H1 (cell line): ENCODE measurements around the gene IL36B. TPM values are rescaled to one million over a fixed set of nuclear protein-coding genes. Genes with fewer than 3 reads are reported as not detected.
A peak's percentile ranks its signal among the peaks of the same experiment; 100 is the strongest.

Experiments used
- CTCF ChIA-PET: fragments of 300-600 bp; sonication (Branson Sonifier 250); formaldehyde crosslinking; loops from one replicate; lab custom pipeline; 2021; ENCODE audit not compliant: partially characterized antibody; lab: Charles Lee
- POLR2A ChIA-PET: fragments of 300-600 bp; sonication (Branson Sonifier 250); formaldehyde crosslinking; loops from one replicate; lab custom pipeline; 2021; ENCODE audit warnings: inconsistent platforms; ENCODE audit not compliant: partially characterized antibody; lab: Charles Lee
- DNase-seq, 2 experiments: peaks; one replicate each; pipeline versions ENCODE4 v3.0.0 to v3.0.0-alpha.2; 2010 to 2022; ENCODE audit warnings: low spot score in 2 of 2, low read depth in 1 of 2, mixed read lengths in 1 of 2
- FAIRE-seq: peaks from 2 replicates; lab custom pipeline; 2011; peaks lifted over from hg19 to GRCh38; lab: Jason Lieb, UNC
- H2AFZ ChIP-seq: 2 replicates; pipeline ENCODE4 v1.8.1; 2012; ENCODE audit warnings: low read length, inconsistent platforms
- H2AK5ac ChIP-seq: 2 replicates; pipeline ENCODE4 v1.6.1; 2013; ENCODE audit warnings: low read depth, low read length
- H2BK120ac ChIP-seq: replicated peaks from 2 replicates; pipeline ENCODE3; 2013; ENCODE audit warnings: low read depth, low read length, inconsistent platforms
- H2BK12ac ChIP-seq: 2 replicates; pipeline ENCODE4 v1.6.1; 2013; ENCODE audit warnings: low read depth, low read length
- H2BK15ac ChIP-seq: 2 replicates; pipeline ENCODE4 v1.6.1; 2013; ENCODE audit warnings: low read length
- H2BK20ac ChIP-seq: 2 replicates; pipeline ENCODE4 v1.6.1; 2013; ENCODE audit warnings: low read length
- H2BK5ac ChIP-seq: 2 replicates; pipeline ENCODE4 v1.6.1; 2013; ENCODE audit warnings: low read depth, low read length
- H3K14ac ChIP-seq: 2 replicates; pipeline ENCODE4 v1.6.1; 2013; ENCODE audit warnings: inconsistent platforms; ENCODE audit not compliant: insufficient read length
- H3K18ac ChIP-seq: 2 replicates; pipeline ENCODE4 v1.6.1; 2013; ENCODE audit warnings: low read length; ENCODE audit errors: extremely low read depth
- H3K23ac ChIP-seq: 2 replicates; pipeline ENCODE4 v1.6.1; 2013; ENCODE audit warnings: inconsistent platforms; ENCODE audit not compliant: insufficient read length
- H3K23me2 ChIP-seq: 2 replicates; pipeline ENCODE4 v1.6.1; 2013; ENCODE audit warnings: low read depth, low read length
- H3K27ac ChIP-seq: 2 replicates; pipeline ENCODE4 v1.6.1; 2011; ENCODE audit warnings: low read depth, low read length, inconsistent platforms
- H3K27me3 ChIP-seq, 4 experiments: replicated peaks in 1 of 4; 1 replicate in 1 of 4; 2 replicates in 3 of 4; pipeline versions ENCODE4 v1.6.1 to v1.8.1; 2011 to 2013; ENCODE audit warnings: low read length in 3 of 4, mild to moderate bottlenecking in 3 of 4, inconsistent platforms in 2 of 4, mixed read lengths in 2 of 4, moderate library complexity in 1 of 4; ENCODE audit not compliant: control insufficient read depth in 3 of 4, insufficient read depth in 3 of 4; ENCODE audit errors: extremely low read depth in 1 of 4
- H3K36me3 ChIP-seq, 4 experiments: 2 replicates each; pipeline versions ENCODE4 v1.6.1 to v1.8.1; 2011 to 2013; ENCODE audit warnings: mild to moderate bottlenecking in 4 of 4, low read length in 3 of 4, moderate library complexity in 2 of 4, control low read depth in 1 of 4, inconsistent platforms in 1 of 4; ENCODE audit not compliant: insufficient read depth in 4 of 4, control insufficient read depth in 2 of 4
- H3K4ac ChIP-seq: replicated peaks from 2 replicates; pipeline ENCODE3; 2013; ENCODE audit warnings: low read length, low read depth, mixed read lengths, inconsistent platforms; ENCODE audit not compliant: insufficient read length
- H3K4me1 ChIP-seq, 4 experiments: replicated peaks in 1 of 4; 1 replicate in 1 of 4; 2 replicates in 3 of 4; pipeline versions ENCODE4 v1.6.1 to v1.8.1; 2011 to 2013; ENCODE audit warnings: low read length in 3 of 4, inconsistent platforms in 2 of 4, mixed read lengths in 1 of 4; ENCODE audit not compliant: insufficient read depth in 4 of 4, control insufficient read depth in 3 of 4
- H3K4me2 ChIP-seq, 2 experiments: 2 replicates each; pipeline versions ENCODE4 v1.6.1 to v1.8.1; 2011 to 2013; ENCODE audit warnings: low read depth in 2 of 2, low read length in 2 of 2, control low read depth in 1 of 2, inconsistent platforms in 1 of 2, mild to moderate bottlenecking in 1 of 2; ENCODE audit not compliant: insufficient read depth in 1 of 2
- H3K4me3 ChIP-seq, 4 experiments: fragments of 200-600, 300-600 bp in 1 of 4; sonication (generic), shearing (Covaris generic), sonication (Bioruptor Twin) in 1 of 4; 2 replicates each; pipeline versions ENCODE4 v1.5.1 to v1.8.1; 2011 to 2016; ENCODE audit warnings: low read length in 4 of 4, low read depth in 3 of 4, control low read depth in 2 of 4, inconsistent platforms in 2 of 4, mild to moderate bottlenecking in 2 of 4, mixed read lengths in 1 of 4, moderate library complexity in 1 of 4; ENCODE audit not compliant: insufficient read depth in 2 of 4; ENCODE audit errors: extremely low read depth in 1 of 4
- H3K56ac ChIP-seq: replicated peaks from 2 replicates; pipeline ENCODE3; 2013; ENCODE audit warnings: low read depth, mild to moderate bottlenecking, mixed read lengths, low read length, inconsistent platforms; ENCODE audit not compliant: insufficient read length
- H3K79me1 ChIP-seq: 2 replicates; pipeline ENCODE4 v1.6.1; 2013; ENCODE audit warnings: low read depth, low read length, control low read depth
- H3K79me2 ChIP-seq, 2 experiments: 2 replicates each; pipeline versions ENCODE4 v1.6.1 to v1.8.1; 2012 to 2013; ENCODE audit warnings: low read length in 2 of 2, mild to moderate bottlenecking in 2 of 2, inconsistent platforms in 1 of 2; ENCODE audit not compliant: insufficient read depth in 2 of 2, control insufficient read depth in 1 of 2
- H3K9ac ChIP-seq, 4 experiments: replicated peaks in 1 of 4; 1 replicate in 1 of 4; 2 replicates in 3 of 4; pipeline versions ENCODE4 v1.6.1 to v1.8.1; 2011 to 2013; ENCODE audit warnings: low read depth in 3 of 4, low read length in 3 of 4, control low read depth in 2 of 4, mild to moderate bottlenecking in 2 of 4, moderate library complexity in 2 of 4, inconsistent platforms in 1 of 4; ENCODE audit errors: extremely low read depth in 1 of 4
- H3K9me3 ChIP-seq, 2 experiments: 2 replicates each; pipeline versions ENCODE4 v1.6.1 to v1.8.1; 2012 to 2013; ENCODE audit warnings: mild to moderate bottlenecking in 2 of 2, moderate library complexity in 2 of 2, control low read depth in 1 of 2, inconsistent platforms in 1 of 2, low read depth in 1 of 2, low read length in 1 of 2, mixed read lengths in 1 of 2; ENCODE audit not compliant: insufficient read depth in 2 of 2
- H4K20me1 ChIP-seq, 2 experiments: replicated peaks in 1 of 2; 2 replicates each; pipeline versions ENCODE3 to v1.8.1; 2011 to 2013; ENCODE audit warnings: inconsistent platforms in 2 of 2, low read length in 2 of 2, mild to moderate bottlenecking in 1 of 2; ENCODE audit not compliant: insufficient read depth in 2 of 2, control insufficient read depth in 1 of 2
- H4K5ac ChIP-seq: 2 replicates; pipeline ENCODE4 v1.6.1; 2013; ENCODE audit warnings: low read length, low read depth, mixed read lengths, inconsistent platforms; ENCODE audit not compliant: insufficient read length
- H4K8ac ChIP-seq: 2 replicates; pipeline ENCODE4 v1.8.0; 2013; ENCODE audit warnings: mild to moderate bottlenecking, moderate library complexity, low read length, inconsistent platforms; ENCODE audit not compliant: insufficient read depth; ENCODE audit errors: extremely low read depth
- H4K91ac ChIP-seq: replicated peaks from 2 replicates; pipeline ENCODE3; 2013; ENCODE audit warnings: low read length, mixed read lengths, inconsistent platforms; ENCODE audit not compliant: insufficient read length
- ASH2L ChIP-seq: fragments of 200-600, 300-600 bp; sonication (generic); IDR thresholded peaks from one replicate; pipeline ENCODE4 v1.7.1; 2017; ENCODE audit warnings: low read length
- RAD21 ChIP-seq, 2 experiments: IDR thresholded peaks in 1 of 2; conservative IDR thresholded peaks in 1 of 2; 2 replicates each; pipeline ENCODE4 v1.6.1; 2011; ENCODE audit warnings: low read depth in 2 of 2, low read length in 2 of 2, improper control_type of control experiment in 1 of 2, inconsistent platforms in 1 of 2, mild to moderate bottlenecking in 1 of 2, moderate library complexity in 1 of 2
- WGBS, 2 experiments: shearing (Covaris generic) in 1 of 2; methylation state at CpG; one replicate each; pipeline versions ENCODE4 v1.1.6 to v1.1.7; 2013 to 2015; ENCODE audit warnings: low lambda C conversion rate in 2 of 2, mixed read lengths in 2 of 2, inconsistent platforms in 1 of 2, low coverage in 1 of 2, missing lambda C conversion rate in 1 of 2; ENCODE audit not compliant: insufficient replicate concordance in 2 of 2, insufficient coverage in 1 of 2, insufficient read length in 1 of 2; ENCODE audit errors: extremely low coverage in 1 of 2, missing lambda C conversion rate in 1 of 2; 5-methylcytosine and 5-hydroxymethylcytosine counted together
- polyA plus RNA-seq, 7 experiments: library from polyadenylated mRNA; depleted of rRNA in 3 of 7; stranded (reverse) in 5 of 7; unstranded in 2 of 7; fragments of >200 nt in 5 of 7; fragments of 200-250 nt in 2 of 7; gene quantifications; 1 replicate in 5 of 7; 2 replicates in 1 of 7; 4 replicates in 1 of 7; pipeline versions ENCODE4 v1.2.1 to v1.2.3, GENCODE V29; 2011 to 2013; ENCODE audit warnings: missing spikeins in 2 of 7, mixed read lengths in 2 of 7
- total RNA-seq: library from RNA; stranded (reverse); fragmentation: NEBNext Ultra II Directional; extraction: Animal tissue kit (Norgen Biotek cat#: 25700); gene quantifications from 2 replicates; pipeline ENCODE4 v1.2.1, GENCODE V29; 2021
- TF ChIP-seq, protein P1 (sequence below), 3 experiments: IDR thresholded peaks; 1 replicate in 2 of 3; 2 replicates in 1 of 3; pipeline versions ENCODE4 v1.5.1 to v1.6.1; 2011; ENCODE audit warnings: low read length in 3 of 3, mild to moderate bottlenecking in 3 of 3, inconsistent platforms in 2 of 3, low read depth in 1 of 3, moderate library complexity in 1 of 3; ENCODE audit not compliant: insufficient read depth in 1 of 3; ENCODE audit errors: control extremely low read depth in 1 of 3

The IL36B gene
- total and polyA plus RNA-seq, 2 of the 8 experiments (the other 6 are each of a cell fraction or from before 2014, with no cell fraction given) = not detected

DNA sequence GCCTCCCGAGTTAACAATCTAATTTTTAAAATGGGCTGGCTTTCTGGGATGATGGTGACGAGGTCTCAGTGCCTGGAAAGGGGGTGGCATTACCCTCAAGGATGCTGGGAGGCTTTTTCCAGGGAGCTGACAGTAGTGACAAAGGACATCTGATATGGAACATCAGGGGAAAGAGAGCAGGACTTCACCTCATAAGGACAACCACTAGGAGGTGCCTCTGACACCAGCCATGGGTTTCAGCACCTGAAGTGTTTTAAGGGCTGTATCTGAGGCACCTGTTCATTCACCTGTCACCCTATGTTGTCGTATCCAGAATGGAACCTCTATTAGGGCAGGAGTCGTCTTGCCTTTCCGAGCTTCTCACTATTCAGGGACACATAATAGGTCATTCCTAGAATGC, 10.8 kb downstream of the IL36B start:
- no peak for DNase-seq
- peak; percentile 36 for FAIRE-seq

More for the DNA sequence above, 10.8 kb downstream of the IL36B start:
- no peak overlapping the region for H2AK5ac ChIP-seq
- H3K27ac ChIP-seq = no peak overlapping the region
- H2BK12ac ChIP-seq = no peak overlapping the region
- H3K4me2 ChIP-seq = no peak overlapping the region
- peaks cover 0 to 2% of the 10 kb centered on the region in 2 experiments; a peak in 2 of 4 replicates for H3K9me3 ChIP-seq
- H2BK120ac ChIP-seq = no peak overlapping the region
- 65% methylated on average over 5 of the region's 5 CpGs; no CpG with 5 or more reads in 1 of the 2 experiments for WGBS, 2 experiments
- TF ChIP-seq ASH2L (no peak), RAD21 (IDR thresholded peaks at IDR 0.05 in 1 of 2, conservative IDR thresholded peaks at IDR 0.05 in 1 of 2; ENCODE audit: low read depth in 2 of 2, low read length in 2 of 2) (peak; percentile 37 to 51; a peak in 3 of 4 replicates)
- TF ChIP-seq, protein P1, sequence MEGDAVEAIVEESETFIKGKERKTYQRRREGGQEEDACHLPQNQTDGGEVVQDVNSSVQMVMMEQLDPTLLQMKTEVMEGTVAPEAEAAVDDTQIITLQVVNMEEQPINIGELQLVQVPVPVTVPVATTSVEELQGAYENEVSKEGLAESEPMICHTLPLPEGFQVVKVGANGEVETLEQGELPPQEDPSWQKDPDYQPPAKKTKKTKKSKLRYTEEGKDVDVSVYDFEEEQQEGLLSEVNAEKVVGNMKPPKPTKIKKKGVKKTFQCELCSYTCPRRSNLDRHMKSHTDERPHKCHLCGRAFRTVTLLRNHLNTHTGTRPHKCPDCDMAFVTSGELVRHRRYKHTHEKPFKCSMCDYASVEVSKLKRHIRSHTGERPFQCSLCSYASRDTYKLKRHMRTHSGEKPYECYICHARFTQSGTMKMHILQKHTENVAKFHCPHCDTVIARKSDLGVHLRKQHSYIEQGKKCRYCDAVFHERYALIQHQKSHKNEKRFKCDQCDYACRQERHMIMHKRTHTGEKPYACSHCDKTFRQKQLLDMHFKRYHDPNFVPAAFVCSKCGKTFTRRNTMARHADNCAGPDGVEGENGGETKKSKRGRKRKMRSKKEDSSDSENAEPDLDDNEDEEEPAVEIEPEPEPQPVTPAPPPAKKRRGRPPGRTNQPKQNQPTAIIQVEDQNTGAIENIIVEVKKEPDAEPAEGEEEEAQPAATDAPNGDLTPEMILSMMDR (IDR thresholded peaks at IDR 0.05; ENCODE audit: control extremely low read depth in 1 of 3, insufficient read depth in 1 of 3, low read depth in 1 of 3, low read length in 3 of 3) = peak; percentile 21 to 68 (median 42)
- H3K79me2 ChIP-seq = no peaks in the 10 kb centered on the region
- no peak overlapping the region for H3K4me3 ChIP-seq
- H4K8ac ChIP-seq = no peak overlapping the region
- H4K20me1 ChIP-seq = no peaks in the 10 kb centered on the region
- no peak overlapping the region for H3K9ac ChIP-seq
- H2BK5ac ChIP-seq = no peak overlapping the region
- ChIA-PET POLR2A (no interaction called here), CTCF (interaction anchor here (0.8 to 1.5 kb wide), 6 partner anchors 11 to 329 kb away, joined by 3 to 4 read pairs (median 4); no protein-coding TSS in a partner anchor)
- H4K5ac ChIP-seq = no peak overlapping the region
- no peaks in the 10 kb centered on the region for H3K79me1 ChIP-seq
- H2BK15ac ChIP-seq = no peak overlapping the region
- no peak overlapping the region for H2BK20ac ChIP-seq
- H3K14ac ChIP-seq = no peak overlapping the region
- no peak overlapping the region for H3K18ac ChIP-seq
- no peak overlapping the region for H3K23ac ChIP-seq
- H4K91ac ChIP-seq = no peak overlapping the region
- H3K4me1 ChIP-seq = no peaks in the 10 kb centered on the region
- no peak overlapping the region for H3K4ac ChIP-seq
- no peaks in the 10 kb centered on the region for H3K23me2 ChIP-seq
- H3K36me3 ChIP-seq = no peaks in the 10 kb centered on the region
- no peaks in the 10 kb centered on the region; a peak in 1 of 7 replicates for H3K27me3 ChIP-seq
- no peak overlapping the region for H2AFZ ChIP-seq
- H3K56ac ChIP-seq = no peak overlapping the region
